Fibroblast of villous mesenchyme (primary cell): Measurements from ENCODE around the gene DLEC1. TPM values are rescaled to one million over a fixed set of nuclear protein-coding genes. Genes with fewer than 3 reads are reported as not detected.

Experiments used
- DNase-seq: peaks from one replicate; pipeline ENCODE4 v3.0.0-alpha.2; 2010; ENCODE audit warnings: low read depth
- H3K4me3 ChIP-seq: 2 replicates; pipeline ENCODE4 v1.5.1; 2011; ENCODE audit warnings: low read depth, mild to moderate bottlenecking, low read length
- CTCF ChIP-seq: IDR thresholded peaks from 2 replicates; pipeline ENCODE4 v1.5.1; 2012; ENCODE audit warnings: low read depth, mild to moderate bottlenecking, low read length; ENCODE audit not compliant: insufficient read depth
- total RNA-seq: library from RNA; depleted of rRNA; stranded (reverse); fragments of >200 nt; gene quantifications from 2 replicates; pipeline ENCODE4 v1.2.3, GENCODE V29; 2012

The DLEC1 gene
- total RNA-seq, 1 donor = under 0.01 TPM

DNA sequence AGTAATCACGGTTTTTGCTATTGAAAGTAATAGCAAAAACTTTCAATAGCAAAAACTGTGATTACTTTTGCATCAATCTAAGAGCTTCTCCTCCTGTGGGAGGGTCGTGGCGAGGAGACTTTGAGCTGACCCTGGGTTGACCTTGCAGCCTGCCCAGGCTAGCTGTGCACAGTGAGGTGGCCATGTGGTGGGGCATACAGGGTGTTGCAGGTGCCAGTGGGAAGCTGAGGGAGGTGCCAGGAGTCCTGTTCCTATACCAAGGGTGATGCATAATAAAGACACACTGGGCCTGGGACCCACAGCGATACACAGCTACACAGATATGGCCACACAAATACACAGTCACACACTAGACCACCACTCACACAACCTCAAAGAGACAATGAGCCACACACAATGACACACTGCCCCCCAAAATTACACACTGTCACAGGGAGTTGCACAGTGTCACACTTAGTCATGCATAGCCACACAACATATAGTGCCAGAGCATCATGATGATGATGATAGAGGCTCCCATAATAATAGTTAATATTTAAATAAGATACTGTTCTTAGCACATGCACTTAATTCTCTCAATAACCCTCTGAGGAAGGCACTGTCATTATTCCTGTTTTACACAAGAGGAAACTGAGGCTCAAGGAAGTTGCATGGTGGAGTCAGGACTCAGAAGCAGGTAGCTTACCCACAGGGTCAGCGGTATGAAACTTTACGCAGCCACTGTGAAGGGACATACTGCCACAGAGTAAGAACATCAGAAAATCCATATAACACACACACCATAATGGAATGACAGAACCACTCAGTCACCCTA is 15.9 kb upstream of the DLEC1 start:
- TF ChIP-seq CTCF = no peak

DNA sequence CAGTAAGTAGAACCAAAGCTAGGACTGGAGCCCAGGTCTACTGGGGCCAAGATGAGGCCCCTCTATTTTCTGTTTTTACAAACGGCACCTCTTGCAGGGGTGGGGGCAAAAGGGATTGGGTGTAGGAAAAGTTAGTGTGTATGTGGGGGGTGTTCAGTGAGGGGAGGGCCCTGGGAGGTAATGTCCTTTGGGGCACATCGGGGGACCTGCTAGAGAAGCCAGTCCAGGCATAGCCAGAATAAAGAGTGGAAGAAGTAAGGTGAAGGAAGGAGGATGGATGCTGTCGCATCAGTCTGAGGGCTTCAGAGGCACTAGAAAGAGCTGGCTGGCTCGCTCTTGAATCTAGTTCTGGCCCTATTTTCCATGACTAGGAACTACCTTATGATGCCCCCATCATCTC is 12.2 kb upstream of the DLEC1 start:
- TF ChIP-seq CTCF = no peak
- DNase-seq = no peak
- H3K4me3 ChIP-seq = no peak overlapping the region

More for the DNA sequence above, 15.9 kb upstream of the DLEC1 start:
- no peak overlapping the region for H3K4me3 ChIP-seq
- DNase-seq = no peak

DNA sequence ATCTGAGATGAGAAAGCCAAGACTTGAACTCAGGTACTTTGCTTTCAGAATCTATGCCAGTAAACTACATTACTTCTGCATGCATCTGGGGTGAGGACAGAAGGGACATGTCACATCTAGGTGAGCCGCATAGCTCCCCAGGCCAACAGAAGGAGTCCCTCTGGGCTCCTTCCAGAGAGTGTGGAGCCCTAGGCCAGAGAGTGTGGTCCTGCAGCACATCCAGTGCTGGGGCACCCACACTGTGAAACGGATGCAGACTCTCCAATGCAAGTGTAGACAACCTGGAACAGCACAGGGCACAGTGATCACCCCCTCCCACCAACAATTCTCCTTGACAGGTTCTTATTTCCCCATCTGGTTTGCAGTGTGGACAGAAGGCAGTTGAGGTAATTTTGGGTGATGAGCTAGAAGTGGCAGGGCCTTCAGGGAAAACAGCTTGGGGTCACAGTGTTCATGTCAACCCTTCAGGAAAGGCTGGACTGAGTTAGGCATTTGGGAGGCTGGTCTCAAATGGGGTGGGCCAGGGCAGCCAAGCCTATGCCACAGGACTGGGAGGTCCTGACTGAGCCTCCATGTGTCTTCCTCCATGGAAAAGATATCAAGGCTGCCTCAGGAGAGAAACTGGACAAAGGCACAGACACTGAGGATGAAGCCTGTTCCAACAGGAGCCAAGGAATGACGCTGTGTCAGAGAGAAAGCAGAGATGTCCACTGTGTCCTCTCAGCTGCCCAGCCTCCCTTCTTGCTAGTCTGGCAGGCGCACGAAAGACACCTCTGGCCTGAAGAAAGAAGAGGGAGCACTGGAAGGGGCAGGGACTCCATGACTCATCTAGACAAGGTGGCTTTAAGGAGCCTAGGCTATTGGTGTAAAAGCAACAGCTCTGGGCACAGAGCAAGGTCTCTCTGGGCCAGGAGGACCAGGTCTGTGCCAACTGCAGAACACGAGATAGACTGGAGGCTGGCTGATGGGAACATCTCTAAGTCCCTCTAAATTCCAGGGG is 11.2 kb upstream of the DLEC1 start:
- no peak overlapping the region for H3K4me3 ChIP-seq
- TF ChIP-seq CTCF = no peak
- DNase-seq = no peak

DNA sequence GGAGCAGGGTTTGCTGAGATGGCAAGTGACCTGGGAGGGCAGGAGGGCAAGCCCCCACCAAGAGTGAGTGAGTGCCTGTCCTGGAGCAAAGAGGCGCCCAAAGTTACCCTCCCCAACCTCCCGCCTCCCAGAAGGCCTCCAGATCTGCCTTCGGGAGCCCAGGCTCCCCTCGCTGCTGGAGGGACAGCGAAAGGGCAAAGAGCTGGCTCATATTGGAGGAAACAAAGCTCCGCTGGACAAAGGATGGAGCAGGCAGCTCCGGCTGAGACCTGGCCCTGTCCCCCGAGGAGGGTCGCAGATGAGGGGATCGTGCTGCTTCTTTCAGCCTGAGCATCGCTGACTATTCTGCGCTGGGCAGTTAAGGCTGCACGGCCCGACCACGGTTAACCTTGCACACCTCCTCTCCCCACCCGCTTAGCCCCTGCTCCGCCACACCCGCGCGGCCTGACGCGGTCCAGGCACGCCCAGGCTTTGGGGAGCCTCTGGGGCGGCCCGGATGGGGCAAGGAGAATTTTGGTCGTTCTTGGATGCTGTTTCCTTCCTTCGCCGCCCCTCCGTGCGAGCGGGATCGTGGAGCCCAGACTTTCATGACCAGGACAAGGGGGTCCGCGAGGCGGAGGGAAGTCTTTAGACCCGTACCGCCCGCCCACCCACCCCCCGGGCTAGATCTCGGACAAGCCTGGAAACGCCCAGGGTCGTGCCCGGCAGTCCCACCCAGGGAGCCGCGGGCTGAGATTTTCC is 10.2 kb upstream of the DLEC1 start:
- DNase-seq = no peak
- peak overlapping the region; percentile 72 for H3K4me3 ChIP-seq
- no peak for TF ChIP-seq CTCF

- peak within 1 kb of the TSS; percentile 72 for H3K4me3 ChIP-seq
- TF ChIP-seq CTCF = no peak
- peak; percentile 64 for DNase-seq
These were observed 9.4 kb upstream of the DLEC1 start, which contains the start of gene PLCD1 for GRCh38 chr3:38029400-38030125. Gene PLCD1 (minus strand): TSS chr3:38029642. CDS start chr3:38029539, 103 bp downstream.
